Ectodermal cell (in vitro differentiated cells): ENCODE data around the gene APOD.

ENCODE experiments used
- H3K27ac ChIP-seq: 2 replicates; pipeline ENCODE4 v1.7.0; 2013; ENCODE audit warnings: mild to moderate bottlenecking, low read depth, low read length; ENCODE audit not compliant: insufficient read depth, poor library complexity, severe bottlenecking
- H3K27me3 ChIP-seq: 2 replicates; pipeline ENCODE4 v1.7.0; 2013; ENCODE audit warnings: mild to moderate bottlenecking, low read length; ENCODE audit not compliant: insufficient read depth, control insufficient read depth, poor library complexity, severe bottlenecking
- H3K36me3 ChIP-seq: one replicate; pipeline ENCODE4 v1.7.0; 2013; ENCODE audit warnings: low read length; ENCODE audit not compliant: control insufficient read depth, insufficient read depth
- H3K4me1 ChIP-seq: one replicate; pipeline ENCODE4 v1.7.0; 2013; ENCODE audit warnings: low read length; ENCODE audit not compliant: control insufficient read depth, insufficient read depth
- H3K4me3 ChIP-seq: 2 replicates; pipeline ENCODE4 v1.7.0; 2013; ENCODE audit warnings: low read depth, low read length, control low read depth; ENCODE audit not compliant: insufficient read depth
- H3K9me3 ChIP-seq: 2 replicates; pipeline ENCODE4 v1.7.0; 2013; ENCODE audit warnings: mild to moderate bottlenecking, low read length, moderate library complexity; ENCODE audit not compliant: control insufficient read depth
- WGBS, 2 experiments: methylation state at CpG; one replicate each; pipeline ENCODE4 v1.1.7; 2013; ENCODE audit warnings: missing lambda C conversion rate in 2 of 2; 5-methylcytosine and 5-hydroxymethylcytosine counted together

Gene APOD

DNA sequence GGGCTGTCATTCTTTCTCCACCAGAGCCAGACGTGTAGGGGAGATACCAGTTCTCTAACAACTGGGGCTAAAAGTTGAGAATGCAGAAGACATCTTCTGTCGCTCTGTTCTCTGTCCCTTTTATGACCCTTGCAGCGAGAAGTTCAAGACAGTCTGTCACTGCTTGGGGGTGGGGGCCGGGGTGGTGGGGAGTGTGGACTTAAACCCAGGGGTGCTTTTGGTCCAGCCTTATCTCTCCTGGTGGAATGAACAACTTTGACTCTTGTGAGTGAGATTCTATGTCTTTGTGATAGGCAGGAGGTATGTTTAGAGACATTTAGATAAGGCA, 767 bp upstream of the APOD start:
- Histone ChIP-seq H3K27me3 (no peaks in the 10 kb centered on the region), H3K36me3 (no peaks in the 10 kb centered on the region), H3K4me1 (no peaks in the 10 kb centered on the region), H3K9me3 (no peaks in the 10 kb centered on the region), H3K27ac (no peak overlapping the region), H3K4me3 (no peak overlapping the region)
- whole genome bisulfite sequencing, 2 experiments = 87 to 91% methylated on average over 4 of the region's 4 CpGs

DNA sequence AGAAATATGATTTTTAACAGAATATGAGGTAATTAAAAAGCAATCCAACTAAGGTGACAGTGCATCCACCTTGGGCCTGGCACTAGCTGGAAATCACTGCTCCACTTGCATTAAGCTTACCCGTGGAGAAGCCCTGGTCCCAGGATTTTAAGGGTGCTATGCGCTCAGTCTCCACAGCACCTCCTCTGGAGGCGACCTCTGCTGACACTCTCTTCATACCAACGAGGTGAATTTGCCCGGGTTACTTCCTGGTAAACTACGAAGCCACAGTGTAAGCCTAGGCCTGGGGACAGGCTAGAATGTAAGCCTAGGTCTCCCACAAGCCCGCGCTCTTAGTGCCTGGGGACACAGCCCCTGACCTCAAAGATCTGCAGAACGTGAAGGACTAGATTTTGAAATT, 793 bp downstream of the APOD start:
- Histone ChIP-seq H3K36me3 (no peaks in the 10 kb centered on the region), H3K27ac (no peak overlapping the region), H3K4me1 (no peaks in the 10 kb centered on the region), H3K27me3 (no peaks in the 10 kb centered on the region), H3K9me3 (no peaks in the 10 kb centered on the region), H3K4me3 (no peak overlapping the region)
- WGBS, 2 experiments = 73 to 78% methylated on average over 9 of the region's 9 CpGs

DNA sequence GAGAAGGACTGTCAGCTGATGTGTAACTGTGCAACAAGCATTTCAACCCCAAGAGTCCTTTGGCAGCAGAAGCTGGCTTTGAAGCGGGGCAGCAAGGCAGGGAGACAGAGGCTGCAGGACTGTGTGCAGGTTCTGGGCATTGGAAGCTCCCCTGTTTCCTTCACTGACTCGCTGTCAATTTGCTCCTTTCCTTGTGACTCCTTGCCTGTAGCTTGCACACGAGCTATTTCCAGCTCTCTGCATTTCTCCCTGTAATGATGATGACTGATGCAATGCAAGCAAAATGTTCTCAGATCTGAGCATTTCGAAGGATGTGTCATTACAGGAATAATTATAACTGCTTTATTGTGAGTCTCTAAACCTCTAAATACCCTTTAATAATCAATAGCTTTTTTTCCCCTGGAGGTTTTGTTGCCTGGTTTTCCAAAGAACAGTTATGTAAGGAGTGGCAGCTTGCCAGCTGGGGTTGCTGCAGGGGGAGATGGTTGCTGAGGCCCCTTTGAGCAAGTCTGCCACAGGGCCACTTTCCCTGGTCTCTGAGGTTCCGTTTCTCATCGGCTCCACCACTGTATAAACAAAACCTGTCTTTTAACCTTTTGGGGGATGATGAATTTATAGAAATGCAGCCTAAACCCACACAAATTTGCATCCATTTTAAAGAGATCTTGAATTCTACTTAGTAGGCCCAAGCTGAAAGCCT, 2.8 kb downstream of the APOD start:
- H3K27ac ChIP-seq = no peak overlapping the region
- H3K27me3 ChIP-seq = no peaks in the 10 kb centered on the region
- no peak overlapping the region for H3K4me3 ChIP-seq
- no peaks in the 10 kb centered on the region for H3K4me1 ChIP-seq
- no peaks in the 10 kb centered on the region for H3K36me3 ChIP-seq
- WGBS, 2 experiments = 89 to 90% methylated on average over 3 to 6 of the region's 6 CpGs
- H3K9me3 ChIP-seq = no peaks in the 10 kb centered on the region

GRCh38 chr3:195579281-195579680, 4.5 kb downstream of the APOD start:
- no peaks in the 10 kb centered on the region for H3K27me3 ChIP-seq
- no peak overlapping the region for H3K4me3 ChIP-seq
- 94 to 96% methylated on average over 12 of the region's 12 CpGs for WGBS, 2 experiments
- no peaks in the 10 kb centered on the region for H3K36me3 ChIP-seq
- H3K27ac ChIP-seq = no peak overlapping the region
- H3K9me3 ChIP-seq = no peaks in the 10 kb centered on the region
- no peaks in the 10 kb centered on the region for H3K4me1 ChIP-seq

DNA sequence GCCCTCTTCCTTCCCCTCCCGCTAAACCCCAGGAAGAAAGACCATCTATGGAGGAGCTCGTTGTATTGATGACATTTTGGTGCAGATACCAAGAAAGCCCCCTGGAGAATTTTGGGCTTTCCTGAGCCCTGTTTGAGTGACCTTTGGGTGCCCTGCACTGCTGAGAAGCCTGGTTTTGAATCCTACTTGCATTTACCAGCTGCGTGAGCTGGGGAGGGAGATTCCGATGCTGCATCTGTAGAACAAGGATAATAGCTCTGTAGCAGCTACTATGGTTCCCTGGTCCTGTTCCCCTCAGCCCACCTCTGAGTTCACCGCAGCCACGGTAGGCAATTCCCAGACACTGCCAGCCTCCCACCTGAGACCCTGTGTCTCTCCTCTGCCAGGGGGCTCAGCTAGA, 5.2 kb downstream of the APOD start:
- H3K27ac ChIP-seq = no peak overlapping the region
- H3K9me3 ChIP-seq = no peaks in the 10 kb centered on the region
- H3K4me3 ChIP-seq = no peak overlapping the region
- H3K36me3 ChIP-seq = no peaks in the 10 kb centered on the region
- 92 to 94% methylated on average over 6 of the region's 6 CpGs for WGBS, 2 experiments
- no peaks in the 10 kb centered on the region for H3K4me1 ChIP-seq
- H3K27me3 ChIP-seq = no peaks in the 10 kb centered on the region

- WGBS, 2 experiments = 79 to 85% methylated on average over 7 to 9 of the region's 9 CpGs
- no peaks in the 10 kb centered on the region for H3K27me3 ChIP-seq
- no peak overlapping the region for H3K27ac ChIP-seq
- H3K4me1 ChIP-seq = no peaks in the 10 kb centered on the region
- no peak overlapping the region for H3K4me3 ChIP-seq
- H3K9me3 ChIP-seq = no peaks in the 10 kb centered on the region
- H3K36me3 ChIP-seq = no peaks in the 10 kb centered on the region
Observed at GRCh38 chr3:195577645-195578177, 6.0 kb downstream of the APOD start.

DNA sequence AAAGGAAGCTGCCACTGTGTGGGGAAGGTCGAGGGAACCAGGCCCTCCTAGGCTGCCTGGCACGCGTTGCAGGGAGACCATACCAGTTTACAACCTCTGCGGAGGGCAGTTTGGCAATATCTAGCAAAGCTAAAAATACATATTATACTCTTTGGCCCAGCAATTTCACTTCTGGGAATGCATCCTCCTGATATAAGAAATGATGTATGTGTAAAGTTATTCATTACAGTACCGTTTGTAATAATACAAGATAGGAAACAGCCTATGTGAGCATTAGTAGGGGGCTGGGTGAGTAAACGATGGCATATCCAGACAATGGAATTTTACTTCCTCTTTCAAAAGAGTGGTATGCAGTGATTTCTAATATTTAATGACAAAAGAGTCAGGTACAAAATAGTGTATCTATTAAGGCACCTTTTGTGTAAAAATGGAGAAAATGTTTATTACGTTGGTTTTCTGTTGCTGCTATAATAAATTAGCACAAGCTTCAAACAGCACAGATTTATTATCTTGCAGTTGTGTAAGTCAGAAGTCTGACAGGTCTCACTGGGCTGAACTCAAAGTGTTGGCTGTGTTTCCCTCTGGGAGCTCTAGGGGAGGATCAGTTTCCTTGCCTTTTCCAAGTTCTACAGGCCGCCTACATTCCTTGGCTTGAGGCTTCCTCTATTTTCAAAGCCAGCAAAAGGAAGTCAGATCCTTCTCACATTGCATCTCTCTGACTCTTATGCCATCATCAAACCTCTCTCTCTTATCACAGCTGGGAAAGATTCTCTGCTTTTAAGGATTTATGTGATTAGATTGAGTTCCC, 9.0 kb downstream of the APOD start:
- Histone ChIP-seq H3K4me3 (no peak overlapping the region), H3K9me3 (no peaks in the 10 kb centered on the region), H3K36me3 (no peaks in the 10 kb centered on the region), H3K4me1 (no peaks in the 10 kb centered on the region), H3K27ac (no peak overlapping the region), H3K27me3 (no peaks in the 10 kb centered on the region)
- 91 to 97% methylated on average over 7 to 8 of the region's 8 CpGs for WGBS, 2 experiments

GRCh38 chr3:195573611-195574496, 9.9 kb downstream of the APOD start:
- 87 to 88% methylated on average over 19 of the region's 19 CpGs for WGBS, 2 experiments
- Histone ChIP-seq H3K4me3 (no peak overlapping the region), H3K36me3 (no peaks in the 10 kb centered on the region)

GRCh38 chr3:195571361-195571760, 12.4 kb downstream of the APOD start:
- Histone ChIP-seq H3K9me3 (no peaks in the 10 kb centered on the region), H3K27ac (no peak overlapping the region), H3K4me1 (no peaks in the 10 kb centered on the region), H3K4me3 (no peak overlapping the region), H3K27me3 (no peaks in the 10 kb centered on the region), H3K36me3 (no peaks in the 10 kb centered on the region)
- 87 to 89% methylated on average over 6 of the region's 6 CpGs for WGBS, 2 experiments

More at GRCh38 chr3:195573611-195574496, 9.9 kb downstream of the APOD start:
- Histone ChIP-seq H3K9me3 (no peaks in the 10 kb centered on the region), H3K27me3 (no peaks in the 10 kb centered on the region), H3K4me1 (no peaks in the 10 kb centered on the region), H3K27ac (no peak overlapping the region)

DNA sequence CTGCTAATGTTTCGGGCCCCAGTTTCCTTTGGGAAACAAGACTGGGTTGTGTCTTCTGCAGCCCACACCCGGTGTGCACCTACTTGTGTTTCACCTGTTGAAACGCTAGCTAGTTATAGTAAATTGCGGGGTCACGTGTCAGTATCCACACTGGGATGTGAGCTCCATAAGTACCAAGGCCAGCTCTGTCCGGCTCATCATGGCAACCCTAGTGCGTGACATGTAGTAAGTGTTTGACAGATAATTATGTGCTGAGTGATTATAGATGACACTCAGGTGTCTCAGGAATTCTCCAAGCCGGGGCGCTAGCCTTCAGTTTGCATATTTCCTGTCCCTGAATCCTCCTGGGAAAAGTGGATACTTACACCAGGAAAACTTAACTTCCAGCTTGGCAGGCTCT, 12.8 kb downstream of the APOD start:
- Histone ChIP-seq H3K9me3 (no peaks in the 10 kb centered on the region), H3K4me1 (no peaks in the 10 kb centered on the region), H3K36me3 (no peaks in the 10 kb centered on the region), H3K27ac (no peak overlapping the region), H3K4me3 (no peak overlapping the region), H3K27me3 (no peaks in the 10 kb centered on the region)
- 93 to 95% methylated on average over 9 of the region's 9 CpGs for WGBS, 2 experiments
